ENCODE measurements around the gene ABLIM2.

The ABLIM2 gene

DNA sequence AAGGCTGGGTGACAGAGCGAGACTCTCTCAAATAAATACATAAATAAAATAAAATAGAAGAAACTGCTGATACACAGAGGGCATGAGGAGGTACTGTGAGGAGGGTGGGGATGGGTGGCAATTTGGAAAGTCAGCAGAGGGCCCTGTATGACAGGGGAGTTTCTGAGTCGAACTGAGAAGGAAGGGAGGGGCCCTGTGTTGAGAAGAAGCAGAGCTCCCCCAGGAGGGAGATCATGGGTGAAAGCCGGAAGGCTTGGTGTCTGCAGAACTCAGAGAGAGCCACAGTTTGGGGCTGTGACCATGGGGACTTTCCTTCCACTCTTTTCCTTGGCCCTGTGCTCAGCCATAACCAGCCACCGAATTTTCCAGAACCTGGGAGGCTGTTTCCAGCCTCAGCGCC, 194.2 kb downstream of the ABLIM2 start:
- H3K27ac ChIP-seq (ENCODE audit: low read depth, low read length), result no peak overlapping the region
- no peak overlapping the region for H3K9ac ChIP-seq (ENCODE audit: low read depth, low read length)
- WGBS, result 90% methylated on average over 4 of the region's 5 CpGs

DNA sequence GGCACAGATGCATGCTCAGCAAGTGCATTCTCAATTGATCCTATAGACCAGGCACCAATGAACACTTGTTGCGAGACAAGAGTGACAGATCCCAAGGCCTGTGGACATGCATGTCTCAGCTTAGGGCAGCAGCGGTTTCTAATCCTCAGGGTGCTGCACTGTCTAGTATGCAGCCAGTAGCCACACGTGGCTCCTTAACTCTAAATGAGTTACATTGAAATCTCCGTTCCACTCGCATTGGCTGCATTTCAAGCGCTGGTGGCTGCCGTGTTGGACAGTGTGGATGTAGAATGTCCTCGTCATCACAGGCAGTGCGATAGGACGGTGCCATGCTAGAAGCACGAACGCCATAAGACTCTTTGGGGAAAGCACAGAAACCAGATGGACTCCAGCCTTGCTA, 194.9 kb downstream of the ABLIM2 start:
- H3K9ac ChIP-seq (ENCODE audit: low read depth, low read length), result no peak overlapping the region
- peaks cover 10% of the 10 kb centered on the region for H3K4me1 ChIP-seq (ENCODE audit: insufficient read depth, low read length)
- no peak overlapping the region for H3K27ac ChIP-seq (ENCODE audit: low read depth, low read length)
- no peaks in the 10 kb centered on the region for H3K36me3 ChIP-seq (ENCODE audit: insufficient read depth, low read length)
- H3K4me3 ChIP-seq (ENCODE audit: low read length), result no peak overlapping the region
- H3K9me3 ChIP-seq (ENCODE audit: insufficient read depth, low read depth, low read length), result no peaks in the 10 kb centered on the region
- H3K27me3 ChIP-seq (ENCODE audit: insufficient read depth, low read length), result no peaks in the 10 kb centered on the region
- 97% methylated on average over 12 of the region's 12 CpGs for WGBS

More for the DNA sequence above, 194.2 kb downstream of the ABLIM2 start:
- H3K27me3 ChIP-seq (ENCODE audit: insufficient read depth, low read length), result no peaks in the 10 kb centered on the region
- H3K4me1 ChIP-seq (ENCODE audit: insufficient read depth, low read length), result peaks cover 12% of the 10 kb centered on the region; the same call in 1 of the 2 replicates
- no peaks in the 10 kb centered on the region for H3K36me3 ChIP-seq (ENCODE audit: insufficient read depth, low read length)
- H3K9me3 ChIP-seq (ENCODE audit: insufficient read depth, low read depth, low read length), result no peaks in the 10 kb centered on the region
- H3K4me3 ChIP-seq (ENCODE audit: low read length), result no peak overlapping the region

DNA sequence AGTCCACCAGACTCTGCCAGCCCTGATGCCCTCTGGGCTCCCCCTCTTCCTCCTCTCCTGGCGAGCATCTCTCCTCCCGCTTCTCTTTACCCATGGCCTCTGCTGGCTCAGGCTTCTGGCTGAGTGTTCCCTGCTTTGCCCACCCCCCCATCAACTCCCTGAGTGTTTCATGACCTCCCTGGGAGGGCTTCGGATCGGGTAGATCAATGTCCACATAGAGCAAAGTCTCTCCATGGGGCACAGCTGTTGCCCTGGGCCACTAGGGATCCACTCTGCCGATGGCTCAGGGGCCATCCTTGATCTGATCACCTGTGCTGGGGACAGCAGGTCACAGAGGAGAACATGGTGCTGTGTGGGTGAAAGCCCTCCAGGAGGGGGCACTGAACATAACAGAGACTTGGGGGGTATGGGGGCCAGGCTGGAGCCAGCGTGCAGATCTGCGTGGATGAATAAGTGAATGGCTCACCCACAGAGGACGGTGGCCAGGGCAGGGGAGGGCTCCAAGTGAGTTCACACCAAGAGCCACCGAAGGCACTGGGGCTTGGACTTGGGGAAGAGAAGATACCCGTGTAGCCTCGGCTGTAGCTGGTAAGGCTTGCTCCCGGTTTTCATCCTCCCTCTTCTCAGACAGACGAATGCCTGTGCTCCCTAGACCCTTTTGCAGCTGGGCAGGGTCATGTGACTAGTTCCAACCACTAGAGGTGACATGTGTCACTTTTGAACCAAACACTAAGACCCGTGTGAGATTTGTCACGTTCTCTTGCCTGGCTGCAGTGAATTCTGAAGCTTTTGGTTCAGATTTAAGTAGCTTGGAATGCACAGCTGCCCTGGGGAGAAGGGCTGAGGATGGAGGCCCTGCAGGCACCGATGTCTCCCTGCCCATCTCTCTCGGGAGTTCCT, 195.8 kb downstream of the ABLIM2 start:
- no peaks in the 10 kb centered on the region for H3K27me3 ChIP-seq (ENCODE audit: insufficient read depth, low read length)
- no peak overlapping the region for H3K27ac ChIP-seq (ENCODE audit: low read depth, low read length)
- WGBS, result 90% methylated on average over 17 of the region's 17 CpGs
- H3K4me1 ChIP-seq (ENCODE audit: insufficient read depth, low read length), result peaks cover 10% of the 10 kb centered on the region
- H3K4me3 ChIP-seq (ENCODE audit: low read length), result no peak overlapping the region
- no peaks in the 10 kb centered on the region for H3K9me3 ChIP-seq (ENCODE audit: insufficient read depth, low read depth, low read length)
- H3K9ac ChIP-seq (ENCODE audit: low read depth, low read length), result no peak overlapping the region
- no peaks in the 10 kb centered on the region for H3K36me3 ChIP-seq (ENCODE audit: insufficient read depth, low read length)

DNA sequence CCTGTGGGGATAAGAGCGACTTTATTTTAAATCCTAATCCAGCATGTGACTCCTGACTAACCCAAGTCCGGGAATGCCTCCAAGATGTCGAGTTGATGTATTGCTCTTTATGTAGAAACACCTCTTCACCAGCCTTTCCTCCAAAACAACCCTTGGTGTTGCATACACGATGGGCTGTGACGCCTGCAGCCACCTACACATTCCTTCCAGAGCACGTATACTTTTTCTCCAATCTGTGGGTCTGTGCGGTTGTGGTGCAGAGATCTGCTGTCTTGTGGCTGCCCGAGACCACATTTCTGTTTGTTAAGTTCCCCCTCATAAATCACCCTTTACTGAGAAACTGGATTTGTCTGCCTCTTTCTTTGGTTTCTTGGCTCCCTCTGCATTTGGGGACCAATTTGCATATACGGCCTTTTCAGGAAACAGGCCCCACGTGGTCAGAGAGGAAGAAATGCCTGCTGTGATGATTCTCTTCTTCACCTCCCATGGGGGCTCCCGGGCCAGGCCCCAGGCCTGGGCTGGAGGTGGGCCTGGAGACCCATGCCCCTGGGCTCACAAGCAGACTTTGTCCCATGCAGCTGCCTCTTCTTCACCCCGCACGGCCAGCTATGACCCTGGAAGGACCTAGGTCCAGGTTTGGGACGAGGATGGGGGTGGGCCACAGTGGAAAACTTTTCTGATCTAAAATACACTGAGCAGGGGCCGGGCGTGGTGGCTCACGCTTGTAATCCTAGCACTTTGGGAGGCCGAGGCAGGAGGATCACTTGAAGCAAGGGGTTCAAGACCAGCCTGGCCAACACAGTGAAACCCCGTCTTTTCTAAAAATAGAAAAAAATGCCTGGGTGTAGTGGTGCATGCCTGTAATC, 197.6 kb downstream of the ABLIM2 start:
- H3K27me3 ChIP-seq (ENCODE audit: insufficient read depth, low read length), result no peaks in the 10 kb centered on the region
- no peak overlapping the region for H3K4me3 ChIP-seq (ENCODE audit: low read length)
- H3K27ac ChIP-seq (ENCODE audit: low read depth, low read length), result no peak overlapping the region
- H3K4me1 ChIP-seq (ENCODE audit: insufficient read depth, low read length), result peaks cover 12% of the 10 kb centered on the region
- H3K36me3 ChIP-seq (ENCODE audit: insufficient read depth, low read length), result no peaks in the 10 kb centered on the region
- no peak overlapping the region for H3K9ac ChIP-seq (ENCODE audit: low read depth, low read length)
- no peaks in the 10 kb centered on the region for H3K9me3 ChIP-seq (ENCODE audit: insufficient read depth, low read depth, low read length)
- 80% methylated on average over 19 of the region's 19 CpGs for WGBS

DNA sequence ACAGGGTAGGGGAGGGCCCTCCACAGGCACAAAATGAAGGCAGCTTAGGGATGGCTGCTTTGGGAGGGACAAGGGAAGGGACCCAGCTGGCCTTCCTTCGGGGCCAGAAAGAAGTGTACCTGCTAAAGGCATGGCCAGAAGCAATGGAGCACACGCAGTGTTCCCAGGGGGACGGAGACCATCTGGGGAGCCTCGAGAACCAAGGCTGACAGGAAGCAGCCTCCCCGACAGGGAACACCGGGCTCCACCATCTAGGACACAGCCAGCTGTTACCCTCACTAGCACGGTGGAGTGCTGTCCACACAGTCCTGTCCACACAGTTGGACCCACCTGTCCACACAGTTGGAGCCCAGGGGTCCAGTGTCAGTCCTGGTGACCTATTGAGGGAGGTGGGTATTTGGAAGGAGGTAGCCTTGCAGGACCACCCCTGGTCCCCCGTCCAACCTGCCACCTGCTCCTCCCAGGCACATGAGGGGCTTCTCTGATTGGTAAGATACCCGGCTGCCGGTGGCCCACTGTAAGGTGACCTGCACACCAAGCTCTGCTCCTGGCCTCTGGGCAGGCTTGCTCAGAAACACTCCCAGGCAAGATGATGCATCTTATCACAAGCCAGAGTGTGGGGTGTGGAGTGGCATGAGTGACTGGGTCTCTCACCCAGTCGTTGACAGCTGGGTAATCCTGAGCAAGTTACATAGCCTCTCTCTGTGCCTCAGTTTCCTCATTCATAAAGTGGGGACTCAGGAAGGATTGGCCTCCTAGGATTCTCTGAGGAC, 198.4 kb downstream of the ABLIM2 start:
- H3K4me1 ChIP-seq (ENCODE audit: insufficient read depth, low read length), result peaks cover 12% of the 10 kb centered on the region
- no peak overlapping the region for H3K27ac ChIP-seq (ENCODE audit: low read depth, low read length)

DNA sequence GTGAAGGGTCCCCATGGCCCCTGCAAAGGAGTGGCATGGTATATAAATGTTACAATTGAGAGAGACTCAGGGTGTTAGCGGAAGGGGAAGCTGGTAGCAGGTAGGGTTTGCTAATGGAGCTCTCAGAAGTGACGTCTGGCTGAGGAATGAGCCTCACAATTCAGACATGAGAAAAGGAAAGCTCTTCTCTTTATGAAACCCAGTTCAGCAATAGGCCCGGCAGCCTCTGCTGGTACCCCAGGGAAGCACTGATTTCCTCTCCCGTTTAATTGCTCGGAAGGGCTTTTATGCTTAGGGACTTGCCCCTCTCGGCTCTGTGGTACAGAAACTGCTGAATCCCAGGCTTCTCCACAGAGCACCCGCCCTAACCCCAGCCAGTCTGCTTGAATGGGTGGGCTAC, 199.5 kb downstream of the ABLIM2 start:
- no peak overlapping the region for H3K9ac ChIP-seq (ENCODE audit: low read depth, low read length)
- WGBS, result 79% methylated on average over 7 of the region's 7 CpGs
- H3K36me3 ChIP-seq (ENCODE audit: insufficient read depth, low read length), result no peaks in the 10 kb centered on the region
- H3K4me3 ChIP-seq (ENCODE audit: low read length), result no peak overlapping the region
- no peak overlapping the region for H3K27ac ChIP-seq (ENCODE audit: low read depth, low read length)
- peaks cover 12% of the 10 kb centered on the region for H3K4me1 ChIP-seq (ENCODE audit: insufficient read depth, low read length)
- no peaks in the 10 kb centered on the region for H3K9me3 ChIP-seq (ENCODE audit: insufficient read depth, low read depth, low read length)
- H3K27me3 ChIP-seq (ENCODE audit: insufficient read depth, low read length), result no peaks in the 10 kb centered on the region

More for the DNA sequence above, 198.4 kb downstream of the ABLIM2 start:
- H3K4me3 ChIP-seq (ENCODE audit: low read length), result no peak overlapping the region
- H3K27me3 ChIP-seq (ENCODE audit: insufficient read depth, low read length), result no peaks in the 10 kb centered on the region
- no peak overlapping the region for H3K9ac ChIP-seq (ENCODE audit: low read depth, low read length)
- H3K9me3 ChIP-seq (ENCODE audit: insufficient read depth, low read depth, low read length), result no peaks in the 10 kb centered on the region
- no peaks in the 10 kb centered on the region for H3K36me3 ChIP-seq (ENCODE audit: insufficient read depth, low read length)
- WGBS, result 94% methylated on average over 11 of the region's 11 CpGs

DNA sequence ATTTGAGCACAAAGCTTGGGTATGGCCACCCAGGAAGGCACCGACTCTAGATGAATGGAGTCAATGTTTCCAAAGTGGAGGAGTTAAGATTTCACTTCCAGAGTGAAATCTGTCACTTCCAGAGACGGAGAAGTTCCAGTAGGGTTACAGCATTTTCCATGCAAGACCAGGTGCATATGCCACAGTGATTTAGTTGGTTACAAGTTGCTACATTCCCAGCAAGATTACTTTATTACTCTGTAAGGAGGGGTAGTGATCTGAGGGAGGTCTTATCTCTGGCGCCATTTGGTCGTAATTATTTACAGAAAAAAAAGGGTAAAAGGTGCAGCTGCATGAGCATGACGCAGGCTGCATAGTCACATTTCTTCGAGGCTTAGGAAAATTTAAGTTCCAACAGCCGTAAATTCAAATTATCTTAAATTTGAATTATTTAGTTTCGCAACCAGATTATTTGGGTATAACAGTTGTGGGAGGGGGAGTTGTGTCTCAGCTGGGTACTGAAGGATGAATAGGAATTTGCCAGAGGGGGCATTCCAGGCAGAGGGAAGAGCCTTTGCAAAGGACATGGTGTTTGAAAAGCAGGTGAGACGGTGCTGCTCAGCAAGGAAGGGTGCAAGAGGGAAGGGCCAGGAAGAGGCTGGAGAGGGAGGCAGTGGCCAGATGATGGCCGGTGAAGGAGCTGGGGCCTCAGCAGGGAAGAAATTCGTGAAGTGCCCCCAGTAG, 201.5 kb downstream of the ABLIM2 start:
- WGBS, result 85% methylated on average over 11 of the region's 11 CpGs

DNA sequence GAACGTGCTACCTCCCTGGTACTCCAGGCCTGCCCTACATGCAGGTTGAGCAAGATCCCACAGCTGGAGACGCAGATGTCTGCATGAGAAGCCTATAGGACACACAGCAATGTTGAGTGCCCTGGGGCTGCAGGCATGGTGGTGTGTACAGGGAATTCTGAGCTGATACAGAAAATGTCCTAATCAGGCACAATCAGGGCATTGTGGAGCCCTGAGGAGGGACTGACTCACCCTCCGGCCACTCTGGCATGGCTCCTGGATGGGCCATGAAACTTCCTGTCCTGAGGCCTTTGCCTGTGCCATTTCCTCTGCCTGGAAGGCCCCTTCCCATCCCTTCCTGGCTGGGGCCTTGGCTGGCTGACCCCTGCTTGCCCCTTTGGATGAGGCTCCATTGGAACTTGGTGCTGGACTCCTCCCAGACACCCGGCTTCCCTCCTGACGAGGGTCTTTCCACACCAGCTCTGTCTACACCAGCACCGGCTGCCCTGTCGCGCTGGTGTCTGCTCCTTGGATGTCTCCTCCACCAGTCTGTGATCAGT, 202.3 kb downstream of the ABLIM2 start:
- H3K9me3 ChIP-seq (ENCODE audit: insufficient read depth, low read depth, low read length), result no peaks in the 10 kb centered on the region
- no peaks in the 10 kb centered on the region for H3K36me3 ChIP-seq (ENCODE audit: insufficient read depth, low read length)
- H3K27ac ChIP-seq (ENCODE audit: low read depth, low read length), result no peak overlapping the region
- H3K4me1 ChIP-seq (ENCODE audit: insufficient read depth, low read length), result peaks cover 12% of the 10 kb centered on the region
- H3K4me3 ChIP-seq (ENCODE audit: low read length), result no peak overlapping the region
- no peaks in the 10 kb centered on the region for H3K27me3 ChIP-seq (ENCODE audit: insufficient read depth, low read length)
- no peak overlapping the region for H3K9ac ChIP-seq (ENCODE audit: low read depth, low read length)
- WGBS, result 85% methylated on average over 8 of the region's 8 CpGs

More for the DNA sequence above, 201.5 kb downstream of the ABLIM2 start:
- no peaks in the 10 kb centered on the region for H3K9me3 ChIP-seq (ENCODE audit: insufficient read depth, low read depth, low read length)
- peaks cover 12% of the 10 kb centered on the region for H3K4me1 ChIP-seq (ENCODE audit: insufficient read depth, low read length)
- no peak overlapping the region for H3K4me3 ChIP-seq (ENCODE audit: low read length)
- H3K36me3 ChIP-seq (ENCODE audit: insufficient read depth, low read length), result no peaks in the 10 kb centered on the region
- H3K9ac ChIP-seq (ENCODE audit: low read depth, low read length), result no peak overlapping the region
- H3K27me3 ChIP-seq (ENCODE audit: insufficient read depth, low read length), result no peaks in the 10 kb centered on the region
- H3K27ac ChIP-seq (ENCODE audit: low read depth, low read length), result no peak overlapping the region

DNA sequence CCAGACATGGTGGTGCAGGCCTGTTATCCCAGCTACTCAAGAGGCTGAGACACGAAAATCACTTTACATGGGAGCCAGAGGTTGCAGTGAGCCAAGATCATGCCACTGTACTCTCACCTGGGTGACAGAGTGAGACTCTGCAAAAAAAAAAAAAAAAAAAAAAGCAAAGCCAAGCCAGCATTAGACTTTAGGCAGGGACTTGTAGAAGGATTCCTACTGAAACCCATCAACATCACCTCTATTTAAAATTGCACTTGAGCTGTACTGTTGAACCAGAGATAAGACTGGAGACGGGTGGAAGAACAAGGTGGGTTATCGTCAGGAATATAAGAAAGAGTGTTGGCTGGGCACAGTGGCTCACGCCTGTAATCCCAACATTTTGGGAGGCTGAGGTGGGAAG, 203.2 kb downstream of the ABLIM2 start:
- H3K27ac ChIP-seq (ENCODE audit: low read depth, low read length), result no peak overlapping the region
- no peaks in the 10 kb centered on the region for H3K27me3 ChIP-seq (ENCODE audit: insufficient read depth, low read length)
- no peak overlapping the region for H3K4me3 ChIP-seq (ENCODE audit: low read length)
- WGBS, result 94% methylated on average over 4 of the region's 4 CpGs
- H3K9me3 ChIP-seq (ENCODE audit: insufficient read depth, low read depth, low read length), result no peaks in the 10 kb centered on the region
- H3K9ac ChIP-seq (ENCODE audit: low read depth, low read length), result no peak overlapping the region
- H3K36me3 ChIP-seq (ENCODE audit: insufficient read depth, low read length), result no peaks in the 10 kb centered on the region
- peaks cover 3% of the 10 kb centered on the region for H3K4me1 ChIP-seq (ENCODE audit: insufficient read depth, low read length)

DNA sequence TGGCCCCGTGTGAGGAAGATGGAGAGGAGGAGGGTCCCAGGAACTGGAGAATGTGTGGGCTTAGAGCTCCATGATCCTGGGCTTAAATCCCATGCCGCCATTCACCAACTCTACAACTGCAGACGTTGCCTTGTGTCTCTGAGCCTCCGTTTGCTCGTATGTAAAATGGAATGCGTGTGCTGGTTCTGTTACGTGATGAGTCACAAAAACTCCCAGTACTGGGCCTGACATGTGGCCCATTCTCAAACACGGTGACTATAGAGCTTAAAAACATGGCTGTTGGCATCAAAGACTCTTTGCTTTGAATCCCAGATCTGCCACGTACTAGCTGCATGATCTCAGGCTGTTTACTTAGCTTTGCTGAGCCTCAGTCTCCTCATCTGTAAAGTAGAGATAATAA, 206.0 kb downstream of the ABLIM2 start:
- Histone ChIP-seq H3K36me3 (ENCODE audit: insufficient read depth, low read length) (no peaks in the 10 kb centered on the region), H3K4me3 (ENCODE audit: low read length) (no peak overlapping the region), H3K27me3 (ENCODE audit: insufficient read depth, low read length) (no peaks in the 10 kb centered on the region), H3K9ac (ENCODE audit: low read depth, low read length) (no peak overlapping the region), H3K4me1 (ENCODE audit: insufficient read depth, low read length) (peaks cover 3% of the 10 kb centered on the region; the same call in 1 of the 2 replicates), H3K27ac (ENCODE audit: low read depth, low read length) (no peak overlapping the region), H3K9me3 (ENCODE audit: insufficient read depth, low read depth, low read length) (no peaks in the 10 kb centered on the region)
- WGBS, result 95% methylated on average over 9 of the region's 9 CpGs
